T-helper 1 cell treated with Interleukin-12 subunit alpha and Interleukin-12 subunit beta and Interleukin-4 antibody, amounts not matched to agents 30 ng/mL and 1 ng/mL, for 36 hours (primary cell): ENCODE data around the gene PCDH9. TPM values are rescaled to one million over a fixed set of nuclear protein-coding genes. Genes with fewer than 3 reads are reported as not detected.

Experiments used
- intact Hi-C: fragments of 100-400 bp; cut with micrococcal nuclease; formaldehyde crosslinking; loops from one replicate; pipeline ENCODE4 v1.15.1; 2024
- total RNA-seq: library from RNA; stranded (reverse); gene quantifications from 2 replicates; pipeline ENCODE4 v1.2.3, GENCODE V29; 2022

PCDH9 gene
- total RNA-seq, 1 donor from 2014 or later: 0.10 TPM

DNA sequence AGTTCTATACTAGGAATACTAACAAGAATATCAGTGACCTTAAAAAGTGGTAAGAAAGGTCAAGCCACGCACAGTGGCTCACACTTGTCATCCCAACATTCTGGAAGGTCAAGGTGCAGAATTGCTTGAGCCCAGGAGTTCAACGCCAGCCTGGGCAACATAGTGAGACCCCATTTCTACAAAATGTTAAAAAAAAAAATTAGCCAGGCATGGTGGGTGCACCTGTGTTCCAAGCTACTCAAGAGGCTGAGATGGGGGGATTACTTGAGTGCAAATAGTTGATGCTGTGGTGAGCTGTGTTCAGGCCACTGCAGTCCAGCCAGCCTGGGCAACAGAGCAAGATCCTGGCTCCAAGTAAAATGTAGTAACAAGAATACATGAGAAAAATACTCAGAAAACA lies 61.8 kb downstream of the PCDH9 start:
- intact Hi-C loops: no loop called here

DNA sequence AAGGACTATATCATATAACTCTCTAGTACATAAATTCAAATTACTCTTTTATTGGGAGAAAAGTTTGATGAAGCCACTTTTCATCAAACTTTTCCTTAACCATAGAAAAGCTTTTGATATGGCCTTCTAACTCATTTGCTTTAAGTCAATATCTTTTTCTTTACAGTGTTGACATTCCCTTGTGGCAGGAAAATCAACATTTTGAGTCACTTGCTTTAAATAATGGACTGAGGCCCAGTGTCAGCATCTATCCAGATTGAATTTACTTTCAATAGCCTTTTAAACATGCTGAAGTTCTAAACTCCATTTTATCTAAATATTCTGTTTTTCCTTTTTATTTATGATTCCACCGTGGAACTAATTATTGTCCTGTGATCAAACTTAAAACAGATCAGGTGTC lies 62.7 kb downstream of the PCDH9 start:
- intact Hi-C loops: no loop called here

DNA sequence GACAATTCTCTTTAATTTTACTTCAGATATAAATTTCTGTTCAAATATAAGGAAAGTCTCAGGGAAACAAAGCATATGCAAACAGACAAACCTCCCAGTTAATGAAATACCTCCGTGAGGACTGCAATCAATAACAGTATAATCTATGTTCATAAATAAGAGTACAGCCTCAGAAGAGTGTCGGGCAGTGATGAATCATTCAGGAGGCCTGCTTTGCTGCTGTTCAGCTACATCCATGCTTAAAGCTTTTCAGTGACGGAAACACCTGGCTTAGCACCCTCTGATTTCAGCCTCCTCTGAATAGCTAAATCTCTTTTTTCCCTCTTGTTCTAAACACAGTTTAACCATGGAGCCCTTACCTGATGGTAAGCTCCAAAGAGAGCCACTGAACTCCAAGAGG lies 69.0 kb downstream of the PCDH9 start:
- intact Hi-C loops: no loop called here

DNA sequence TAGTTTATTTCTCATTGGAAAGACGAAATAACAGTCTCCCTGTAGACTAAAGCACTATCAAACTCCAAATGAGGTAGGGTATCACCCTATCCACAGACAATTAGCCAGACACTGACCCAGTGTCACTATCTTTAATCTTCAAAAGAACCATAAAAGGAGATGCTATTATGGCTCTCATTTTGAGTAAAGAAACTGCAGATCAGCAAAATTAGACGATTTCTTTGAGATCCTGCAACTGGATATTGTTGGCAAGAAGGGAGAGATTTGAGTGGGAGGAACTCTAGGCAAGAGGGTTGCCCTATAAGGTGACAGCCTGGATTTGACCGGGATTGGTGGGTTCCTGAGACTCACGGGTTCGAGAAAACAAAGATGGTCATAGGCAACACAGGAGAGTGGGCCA lies 71.2 kb downstream of the PCDH9 start:
- intact Hi-C loops: no loop called here

DNA sequence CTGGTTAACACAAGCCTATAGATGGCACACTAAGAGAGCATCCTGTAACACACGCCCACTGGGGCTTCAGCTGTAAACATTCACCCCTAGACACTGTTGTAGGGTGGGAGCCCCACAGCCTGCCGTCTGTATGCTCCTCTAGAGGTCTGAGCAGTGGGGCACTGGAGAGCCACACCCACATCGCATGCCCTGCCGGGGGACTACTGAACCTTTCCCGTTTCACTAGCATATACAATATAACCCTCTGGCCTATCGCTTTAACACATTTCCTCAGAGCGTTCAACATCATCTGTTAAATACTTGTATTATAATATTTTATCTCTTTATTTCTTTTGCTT lies 73.4 kb downstream of the PCDH9 start:
- intact Hi-C loops: no loop called here

DNA sequence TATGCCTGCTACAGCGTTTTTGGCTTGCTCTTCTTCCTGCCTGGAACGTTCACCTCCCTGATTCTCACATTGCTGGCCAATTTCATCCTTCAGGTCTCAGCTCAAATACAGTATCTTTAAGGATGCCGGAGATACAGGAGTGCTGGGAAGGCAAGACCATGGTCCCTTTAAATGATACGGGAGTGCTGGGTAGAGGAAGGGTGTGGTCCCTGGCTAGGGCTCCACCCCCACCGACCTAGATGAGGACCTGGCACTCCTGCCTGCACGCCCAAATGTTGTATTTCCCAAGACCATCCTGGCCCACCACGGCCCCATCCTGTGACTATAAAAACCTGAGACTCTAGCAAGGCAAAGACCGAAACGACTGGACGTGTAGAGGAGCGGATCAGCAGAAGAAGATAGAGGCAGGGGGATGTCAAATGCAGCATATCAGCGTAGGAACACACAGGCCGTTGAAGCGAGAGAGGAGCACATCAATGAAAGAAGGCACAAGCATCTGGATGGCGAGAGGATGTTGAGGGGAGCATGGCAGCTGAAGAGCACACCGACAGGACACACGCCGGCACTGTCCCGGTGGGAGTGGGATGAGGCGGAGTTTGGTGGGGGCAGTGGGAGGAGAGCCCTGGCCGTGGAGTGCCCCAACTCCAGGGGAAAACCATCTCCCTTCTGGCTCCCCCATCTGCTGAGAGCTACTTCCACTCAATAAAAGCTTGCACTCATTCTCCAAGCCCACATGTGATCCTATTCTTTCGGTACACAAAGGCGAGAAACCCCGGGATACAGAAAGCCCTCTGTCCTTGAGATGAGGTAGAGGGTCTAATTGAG lies 74.0 kb downstream of the PCDH9 start:
- intact Hi-C loops: no loop called here

DNA sequence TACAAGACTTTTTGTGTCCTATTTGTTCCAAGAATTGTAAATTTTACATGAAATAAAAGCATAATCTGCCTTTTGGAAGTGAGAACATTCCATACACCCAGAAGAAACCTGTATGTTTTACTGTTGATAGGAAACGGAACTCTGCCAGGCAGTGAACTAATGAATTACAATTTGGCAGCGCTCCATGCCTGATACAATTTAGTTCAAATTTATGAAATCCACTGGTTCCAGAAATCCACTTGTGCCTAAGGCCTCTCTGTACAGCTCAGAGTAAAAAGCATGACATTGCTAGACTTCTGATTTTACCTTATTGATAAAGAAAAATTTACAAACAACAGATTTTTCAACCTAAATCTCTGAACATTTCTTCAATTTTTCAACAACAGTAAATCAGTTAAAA lies 78.1 kb downstream of the PCDH9 start:
- intact Hi-C loops: no loop called here

DNA sequence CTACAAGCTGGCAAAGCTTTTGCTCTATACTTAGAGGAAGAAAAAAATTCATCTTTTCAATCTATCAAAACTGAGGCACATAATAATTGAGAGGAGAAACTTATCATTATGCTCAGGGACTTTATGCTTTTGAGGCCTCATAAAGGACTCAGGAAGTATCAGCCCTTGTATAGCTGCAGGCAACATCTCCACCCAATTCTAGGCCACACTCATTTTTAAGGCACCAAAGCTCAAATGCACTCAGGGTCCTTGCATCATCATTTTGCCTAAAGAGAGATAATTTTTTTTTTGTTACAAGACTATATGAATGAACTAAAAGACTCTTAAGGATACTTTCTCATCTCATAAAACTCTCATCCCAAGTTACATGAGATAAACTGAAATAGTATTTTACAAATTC lies 78.5 kb downstream of the PCDH9 start:
- intact Hi-C loops: no loop called here

DNA sequence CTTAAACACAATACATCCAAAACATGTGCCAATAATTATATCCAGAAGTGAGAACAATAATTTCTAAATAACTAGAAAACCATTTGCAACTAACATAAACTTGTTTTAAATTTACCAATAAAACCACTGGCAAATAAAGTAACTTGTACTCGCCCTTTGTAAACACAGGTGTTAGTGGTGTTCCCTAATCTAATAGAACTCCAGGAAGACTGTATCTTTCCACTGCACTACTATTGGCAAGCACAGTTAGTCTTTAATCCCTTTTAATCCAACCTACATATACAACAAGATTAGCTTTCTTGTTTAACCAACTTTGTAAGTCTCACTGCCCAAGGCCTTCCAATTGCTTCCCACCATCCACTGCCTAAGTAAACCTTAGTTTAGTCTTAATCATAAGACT lies 79.5 kb downstream of the PCDH9 start:
- intact Hi-C loops: no loop called here

DNA sequence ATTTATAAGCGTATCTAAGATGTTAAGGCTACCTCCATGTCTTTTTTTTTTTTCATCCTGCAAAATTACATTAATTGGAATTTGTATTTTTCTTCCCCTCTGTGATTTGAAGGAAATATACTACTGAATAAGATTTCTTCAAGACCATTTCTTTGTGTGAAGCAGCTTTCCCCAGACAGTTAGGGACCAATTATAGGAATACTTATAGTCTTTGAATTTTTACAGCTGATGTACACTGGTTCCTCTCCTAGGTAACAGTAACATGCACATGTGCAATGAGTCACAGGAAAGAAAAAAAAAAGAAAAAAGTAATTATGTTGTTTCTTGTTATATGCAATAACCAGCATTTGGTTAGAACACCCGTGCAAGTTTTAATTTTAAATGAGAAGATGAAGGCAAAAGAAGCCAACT lies 82.0 kb downstream of the PCDH9 start:
- intact Hi-C loops: no loop called here

DNA sequence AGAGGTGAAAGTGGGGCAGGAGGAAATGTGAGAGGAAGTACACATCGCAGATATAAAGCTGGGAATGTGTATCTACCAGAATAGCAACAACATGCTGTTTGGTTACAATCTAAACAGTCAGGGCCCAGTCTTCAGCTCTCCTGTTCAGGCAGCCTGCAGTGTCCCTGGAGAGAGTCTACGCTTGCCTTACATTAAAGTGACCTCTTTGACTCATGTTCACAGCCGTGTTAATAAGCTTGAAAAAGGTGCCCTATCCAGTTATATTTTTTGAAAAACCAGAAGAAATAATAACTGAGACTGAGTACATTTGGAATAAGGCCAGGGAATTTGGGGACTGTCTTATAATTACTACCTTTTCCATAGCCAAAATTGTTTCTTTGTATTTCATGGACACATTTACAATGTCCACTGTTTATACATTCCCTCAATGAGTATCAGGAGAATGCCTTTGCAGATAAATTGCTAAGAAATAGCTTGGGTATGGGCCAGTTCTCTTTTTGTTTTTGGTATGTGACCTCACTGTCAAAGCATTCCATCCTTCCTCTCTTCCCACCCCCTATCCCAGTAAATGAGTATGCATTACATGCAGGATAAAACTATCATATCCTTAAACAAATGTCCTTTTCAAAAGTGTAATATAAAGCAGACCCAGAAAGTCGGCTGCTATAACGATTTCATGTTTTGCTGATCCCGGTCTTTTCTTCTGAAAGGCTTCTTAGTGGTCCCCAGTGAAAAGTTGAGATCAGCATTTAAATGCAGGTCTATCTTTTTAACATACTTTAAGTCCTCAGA lies 82.6 kb downstream of the PCDH9 start:
- intact Hi-C loops: no loop called here

DNA sequence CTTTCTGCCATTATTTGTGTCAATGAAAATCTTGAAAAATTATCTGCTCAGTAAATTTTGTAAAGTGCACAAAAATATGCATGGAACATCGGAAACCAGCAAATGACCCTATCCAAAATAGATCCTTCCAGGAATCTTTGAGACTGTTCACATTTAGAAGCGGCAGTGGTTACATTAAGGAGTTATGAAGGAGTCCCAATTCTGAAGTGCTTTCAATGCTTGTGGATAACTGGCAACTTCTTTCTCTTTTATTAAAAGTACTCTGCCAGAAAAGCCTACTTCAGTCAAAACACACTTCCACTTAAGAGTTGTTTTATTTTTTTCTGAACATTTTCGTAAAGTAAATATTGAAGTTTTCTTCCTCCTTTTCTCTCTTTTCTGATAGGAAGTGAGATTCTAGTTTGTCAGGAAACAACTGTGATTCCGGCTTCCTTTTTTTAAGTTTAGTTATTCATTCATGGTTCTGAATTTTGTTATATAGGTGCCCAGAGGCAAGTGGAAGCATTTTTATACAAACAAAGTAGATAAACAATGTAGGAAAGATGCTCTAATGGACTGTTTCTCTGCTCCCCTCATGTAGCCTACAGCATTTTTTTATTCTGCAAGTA lies 83.5 kb downstream of the PCDH9 start:
- intact Hi-C loops: no loop called here

DNA sequence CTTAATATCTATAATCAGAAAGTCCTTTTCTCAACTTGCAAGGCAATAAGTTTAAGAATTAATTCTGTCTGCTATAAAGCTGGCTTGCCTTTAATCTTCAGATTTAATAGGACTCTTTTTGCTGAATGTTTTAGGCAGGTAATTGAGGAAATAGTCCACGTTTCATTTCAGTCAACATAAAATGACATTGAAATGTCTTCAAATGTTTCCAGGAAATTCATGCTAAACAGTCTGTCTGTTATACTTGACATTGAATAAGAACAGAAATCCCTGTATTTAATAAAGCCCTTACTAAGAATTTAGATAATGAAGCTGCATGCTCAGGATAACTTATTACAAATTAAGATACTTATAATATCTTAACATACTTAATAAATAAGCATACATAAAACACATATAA lies 84.2 kb downstream of the PCDH9 start:
- intact Hi-C loops: no loop called here

DNA sequence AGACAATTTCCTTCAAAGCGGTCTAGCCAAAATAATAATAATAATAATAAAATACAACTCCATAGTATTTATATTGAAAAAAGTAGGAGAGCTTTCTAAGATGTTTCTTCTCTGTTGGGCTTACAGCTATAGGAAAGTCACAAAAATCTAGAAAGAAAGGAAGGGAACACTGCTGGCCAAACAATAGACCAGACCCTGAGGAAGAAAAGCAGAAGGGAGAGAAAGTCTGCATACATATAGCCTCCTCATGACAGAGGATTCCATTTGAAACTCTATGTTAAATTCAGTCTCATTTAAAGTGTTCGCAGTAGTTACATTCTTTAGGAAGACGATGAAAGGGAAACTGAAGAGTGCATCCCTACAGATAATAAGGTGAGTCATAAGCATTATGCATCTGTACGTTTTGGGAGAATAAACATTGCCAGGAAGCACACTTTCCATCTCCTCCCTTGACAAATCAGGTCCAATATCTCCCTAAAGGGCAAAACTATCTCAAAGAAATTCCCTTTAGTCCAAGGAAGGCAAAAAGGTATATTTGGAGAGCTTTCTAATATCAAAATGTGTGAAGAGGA lies 86.5 kb downstream of the PCDH9 start:
- intact Hi-C loops: no loop called here

DNA sequence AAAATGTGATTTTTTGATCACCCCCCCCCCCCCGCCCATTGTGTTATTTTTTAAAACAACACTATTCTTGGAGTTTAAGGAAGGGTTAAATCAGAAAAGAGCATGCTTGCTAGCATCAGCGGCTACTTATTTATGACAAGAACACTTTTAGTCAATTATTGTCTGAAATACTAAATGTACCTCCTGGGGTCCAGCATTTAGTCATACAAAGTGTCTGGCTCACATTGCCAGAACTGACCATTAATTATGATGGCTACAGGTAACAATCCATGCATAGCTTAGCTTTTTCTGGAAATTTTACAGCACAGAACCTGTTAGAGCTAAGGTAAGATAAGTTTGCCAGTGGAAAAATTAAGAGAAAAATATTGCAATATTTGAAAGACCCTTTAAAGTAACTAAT lies 90.1 kb downstream of the PCDH9 start:
- intact Hi-C loops: no loop called here

DNA sequence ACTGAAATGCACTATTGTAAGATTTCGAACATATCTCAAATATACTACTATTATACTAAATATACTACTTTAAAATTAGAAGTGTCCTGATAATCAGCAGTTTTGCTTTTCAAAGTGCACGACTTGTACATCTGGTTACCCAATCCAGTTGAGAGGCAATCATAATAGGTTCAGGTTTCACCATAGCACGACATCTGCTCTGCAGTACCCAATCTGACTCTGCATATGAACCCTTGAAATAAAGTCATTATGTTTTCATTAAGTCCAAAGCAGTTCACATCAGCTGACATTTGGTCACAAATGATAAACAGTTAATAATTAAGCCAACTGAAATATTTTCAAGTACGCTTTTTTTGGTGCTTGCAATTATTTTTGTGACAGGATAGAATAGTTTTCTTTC lies 90.6 kb downstream of the PCDH9 start:
- intact Hi-C loops: no loop called here

DNA sequence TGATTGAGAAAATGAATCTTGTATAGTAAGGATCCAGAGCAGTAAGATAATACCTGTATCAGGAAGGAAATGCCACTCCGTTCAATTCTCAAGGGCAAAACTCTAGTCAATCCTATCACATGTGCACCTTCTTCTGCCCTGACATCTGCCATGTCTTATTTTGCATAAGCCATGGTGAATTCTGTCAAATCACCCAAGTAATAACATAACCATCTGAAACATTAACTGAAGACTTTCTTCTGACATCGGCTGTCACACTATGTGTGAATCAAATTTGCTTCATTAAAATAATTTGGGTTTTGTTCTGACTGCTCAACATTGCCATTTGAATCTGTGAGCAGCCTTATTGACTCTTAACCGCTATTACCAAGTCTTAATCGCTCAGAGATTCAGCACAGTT lies 91.2 kb downstream of the PCDH9 start:
- intact Hi-C loops: no loop called here

DNA sequence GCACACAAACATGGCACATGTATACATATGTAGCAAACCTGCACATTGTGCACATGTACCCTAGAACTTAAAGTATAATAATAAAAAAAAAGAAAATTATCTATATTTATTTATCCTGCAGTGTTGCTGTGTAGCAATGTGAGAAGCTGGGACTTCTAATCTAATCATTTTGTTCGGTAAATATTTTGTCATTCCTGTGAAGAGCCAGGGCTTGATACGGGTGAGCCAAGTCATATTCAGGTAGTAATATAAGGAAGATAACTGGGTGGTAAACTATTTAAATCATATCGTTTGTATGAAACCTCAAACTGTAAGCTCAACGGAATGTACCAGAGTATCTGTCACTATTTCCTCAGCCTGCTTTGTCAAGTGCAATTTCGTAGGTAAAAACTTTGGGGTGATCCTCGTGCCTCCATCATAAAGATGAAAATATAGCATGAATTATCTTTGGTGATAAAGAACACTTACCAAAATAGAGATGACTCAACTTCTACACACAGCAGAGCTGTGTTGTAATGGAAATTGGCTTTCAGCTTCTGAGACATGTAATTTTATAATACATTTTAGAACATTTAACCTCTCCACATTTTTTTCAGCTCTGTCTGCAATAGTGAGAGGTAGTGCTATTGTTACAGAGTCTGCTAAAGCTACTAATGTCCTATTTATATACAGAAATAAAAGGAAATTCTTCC lies 92.9 kb downstream of the PCDH9 start:
- intact Hi-C loops: no loop called here

DNA sequence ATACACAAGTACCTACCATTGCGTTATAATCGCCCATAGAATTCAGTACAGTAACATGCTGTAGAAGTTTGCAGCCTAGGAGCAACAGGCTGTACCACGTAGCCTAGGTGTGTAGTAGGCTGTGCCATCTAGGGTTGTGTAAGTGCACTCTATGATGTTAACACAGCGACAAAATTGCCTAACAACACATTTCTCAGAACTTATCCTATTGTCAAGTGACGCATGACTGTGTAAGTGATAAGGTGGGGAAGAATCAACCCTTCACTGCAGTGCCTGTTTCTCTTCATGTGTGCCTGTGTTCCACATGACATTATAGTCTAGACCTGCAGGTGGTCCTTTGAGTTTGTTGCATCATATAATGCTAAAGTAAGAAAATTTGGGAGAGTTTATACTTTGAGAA lies 94.0 kb downstream of the PCDH9 start:
- intact Hi-C loops: no loop called here

DNA sequence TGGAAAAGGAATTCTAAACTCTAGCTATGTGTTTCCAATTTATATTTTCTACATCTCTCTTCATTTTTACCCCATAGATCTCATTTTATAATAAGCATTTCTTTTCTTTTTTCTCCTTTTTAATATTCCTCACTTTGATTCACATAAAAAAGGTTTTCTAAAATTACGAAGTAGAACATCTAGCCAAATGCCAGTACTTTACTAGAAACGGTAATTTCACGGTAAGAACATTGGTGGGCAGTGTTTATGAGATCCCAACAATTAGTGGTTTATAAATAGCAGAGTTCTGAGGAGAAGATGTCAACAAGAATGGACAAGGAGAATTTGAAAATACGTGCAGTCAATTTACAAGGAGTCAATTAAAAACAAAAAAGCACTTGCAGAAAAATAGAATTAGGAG lies 94.8 kb downstream of the PCDH9 start:
- intact Hi-C loops: no loop called here

DNA sequence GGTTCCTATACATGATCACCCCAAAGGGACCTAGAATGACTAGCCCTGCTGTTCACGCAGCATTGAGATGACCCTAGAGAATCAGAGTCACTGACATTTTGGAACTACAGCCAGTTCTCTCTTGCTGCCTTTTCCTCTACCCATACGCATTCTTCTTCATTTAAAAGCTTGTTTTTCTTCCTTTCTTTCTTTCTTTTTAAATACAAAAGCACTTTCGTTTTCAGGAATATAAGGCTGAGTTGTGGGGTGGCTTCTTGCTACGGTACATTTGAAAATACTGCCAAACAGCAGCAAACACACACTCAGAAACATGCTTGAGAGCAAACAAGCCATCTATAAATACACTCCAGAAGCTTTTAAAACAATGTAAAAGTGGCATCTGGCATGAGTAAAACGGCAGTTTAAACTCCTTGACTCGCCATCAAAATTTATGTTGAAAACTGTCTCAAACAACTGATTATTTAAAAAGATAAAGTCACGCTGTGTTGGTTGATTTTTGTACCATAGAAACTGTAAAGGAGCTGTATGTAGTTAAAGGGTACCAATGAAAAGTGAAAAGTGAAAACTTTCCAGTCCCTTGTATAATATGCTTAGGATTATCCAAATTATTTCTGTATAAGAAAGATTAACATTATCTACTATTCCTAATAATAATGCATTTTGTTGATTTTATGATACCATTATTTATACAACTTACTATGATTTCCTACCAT lies 95.6 kb downstream of the PCDH9 start:
- intact Hi-C loops: no loop called here
